ENCODE data around the gene ABCA2.

The ABCA2 gene

DNA sequence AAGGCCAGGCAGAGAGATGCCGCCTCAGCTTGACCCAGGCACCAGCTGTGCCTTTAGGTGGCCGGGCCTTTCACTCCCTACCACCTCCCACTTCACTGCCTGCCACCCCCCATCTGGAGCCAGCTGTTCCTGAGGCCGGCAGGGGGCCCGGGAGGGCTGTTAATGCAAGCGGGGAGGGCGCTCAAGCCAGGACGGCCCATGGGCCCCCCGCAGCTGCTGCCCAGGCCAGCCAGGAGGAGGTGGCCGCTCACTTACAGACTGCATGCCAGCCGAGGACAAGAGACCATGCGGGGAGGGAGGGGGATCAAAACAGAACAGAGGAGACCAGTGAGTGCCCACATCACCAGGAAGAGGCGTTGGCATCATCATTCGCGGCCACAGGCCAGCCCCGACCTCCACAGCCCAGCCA lies 4.5 kb downstream of the ABCA2 start:
- no peaks in the 10 kb centered on the region for H3K9me2 ChIP-seq (replicated peaks; ENCODE audit: low read depth, low read length)
- H3K79me2 ChIP-seq (ENCODE audit: insufficient read depth, low read length): peaks cover 5% of the 10 kb centered on the region; the same call in 1 of the 2 replicates
- H3K4me3 ChIP-seq (ENCODE audit: low read length, poor library complexity, severe bottlenecking): no peak overlapping the region
- no peaks in the 10 kb centered on the region; the same call in 1 of the 2 replicates for H3F3A ChIP-seq (ENCODE audit: low read depth)
- peaks cover 15% of the 10 kb centered on the region for H3K4me1 ChIP-seq (ENCODE audit: insufficient read depth, low read length, poor library complexity, severe bottlenecking)
- no peaks in the 10 kb centered on the region for H3K27me3 ChIP-seq (ENCODE audit: insufficient read depth, low read length, poor library complexity, severe bottlenecking)
- no peaks in the 10 kb centered on the region for H3K9me3 ChIP-seq (ENCODE audit: insufficient read depth, low read depth, low read length)
- no peaks in the 10 kb centered on the region for H3K36me3 ChIP-seq (ENCODE audit: insufficient read depth, low read length)
- TF ChIP-seq, protein P1, sequence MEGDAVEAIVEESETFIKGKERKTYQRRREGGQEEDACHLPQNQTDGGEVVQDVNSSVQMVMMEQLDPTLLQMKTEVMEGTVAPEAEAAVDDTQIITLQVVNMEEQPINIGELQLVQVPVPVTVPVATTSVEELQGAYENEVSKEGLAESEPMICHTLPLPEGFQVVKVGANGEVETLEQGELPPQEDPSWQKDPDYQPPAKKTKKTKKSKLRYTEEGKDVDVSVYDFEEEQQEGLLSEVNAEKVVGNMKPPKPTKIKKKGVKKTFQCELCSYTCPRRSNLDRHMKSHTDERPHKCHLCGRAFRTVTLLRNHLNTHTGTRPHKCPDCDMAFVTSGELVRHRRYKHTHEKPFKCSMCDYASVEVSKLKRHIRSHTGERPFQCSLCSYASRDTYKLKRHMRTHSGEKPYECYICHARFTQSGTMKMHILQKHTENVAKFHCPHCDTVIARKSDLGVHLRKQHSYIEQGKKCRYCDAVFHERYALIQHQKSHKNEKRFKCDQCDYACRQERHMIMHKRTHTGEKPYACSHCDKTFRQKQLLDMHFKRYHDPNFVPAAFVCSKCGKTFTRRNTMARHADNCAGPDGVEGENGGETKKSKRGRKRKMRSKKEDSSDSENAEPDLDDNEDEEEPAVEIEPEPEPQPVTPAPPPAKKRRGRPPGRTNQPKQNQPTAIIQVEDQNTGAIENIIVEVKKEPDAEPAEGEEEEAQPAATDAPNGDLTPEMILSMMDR (conservative IDR thresholded peaks at IDR 0.05; ENCODE audit: low read length): no peak
- TF ChIP-seq EZH2phosphoT487 (IDR thresholded peaks at IDR 0.05; ENCODE audit: borderline replicate concordance): no peak
- peaks cover 9% of the 10 kb centered on the region for H4K20me1 ChIP-seq (ENCODE audit: insufficient read depth, low read length, poor library complexity, severe bottlenecking)
- no peak overlapping the region for H3K9ac ChIP-seq (ENCODE audit: low read depth, low read length, poor library complexity, severe bottlenecking)
- no peak overlapping the region for H2AFZ ChIP-seq (ENCODE audit: low read length)
- no peak overlapping the region for H3K4me2 ChIP-seq (ENCODE audit: low read depth, low read length, poor library complexity, severe bottlenecking)

DNA sequence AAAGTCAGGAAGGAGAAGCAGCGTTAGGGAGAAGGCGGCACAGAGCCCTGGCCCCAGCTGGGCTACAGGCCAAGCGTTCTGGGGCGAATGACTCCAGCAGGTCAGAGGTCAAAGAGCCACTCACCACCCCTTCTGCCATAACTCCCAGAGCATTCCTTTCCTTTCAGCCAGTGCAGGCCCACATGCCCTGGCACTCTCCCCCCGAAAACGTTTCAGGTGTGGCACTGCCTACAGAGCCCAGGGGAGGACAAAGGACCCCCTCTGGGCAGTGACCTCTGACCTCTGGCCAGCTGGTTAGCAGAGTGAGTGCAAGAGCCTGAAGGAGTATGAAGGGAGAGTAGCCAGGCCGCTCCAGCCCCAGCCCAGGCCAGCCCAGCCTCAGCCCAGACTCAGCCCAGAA lies 4.9 kb downstream of the ABCA2 start:
- Histone ChIP-seq H3K4me2 (ENCODE audit: low read depth, low read length, poor library complexity, severe bottlenecking) (no peak overlapping the region), H3K27me3 (ENCODE audit: insufficient read depth, low read length, poor library complexity, severe bottlenecking) (no peaks in the 10 kb centered on the region), H3K9ac (ENCODE audit: low read depth, low read length, poor library complexity, severe bottlenecking) (no peak overlapping the region)

DNA sequence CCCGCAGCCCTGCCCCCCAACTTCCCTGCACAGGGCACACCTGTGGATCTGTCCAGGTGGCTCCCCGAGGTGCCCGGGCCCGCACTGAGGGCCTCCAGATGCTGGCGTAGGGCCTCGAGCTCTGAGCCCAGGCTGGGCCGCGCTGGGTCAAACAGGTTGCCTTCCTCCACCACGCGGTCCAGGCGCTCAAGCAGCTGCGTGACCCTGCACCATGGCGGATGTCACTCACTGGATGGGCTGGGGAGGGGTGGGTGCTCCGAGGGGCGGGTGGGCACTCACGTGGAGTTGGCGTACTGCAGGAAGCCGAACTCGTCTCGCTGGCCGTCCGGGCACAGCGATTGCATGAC lies 5.4 kb downstream of the ABCA2 start:
- Histone ChIP-seq H3K4me1 (ENCODE audit: insufficient read depth, low read length, poor library complexity, severe bottlenecking) (peaks cover 14% of the 10 kb centered on the region), H3K9me2 (replicated peaks; ENCODE audit: low read depth, low read length) (no peaks in the 10 kb centered on the region), H4K20me1 (ENCODE audit: insufficient read depth, low read length, poor library complexity, severe bottlenecking) (peaks cover 9% of the 10 kb centered on the region), H3F3A (ENCODE audit: low read depth) (no peaks in the 10 kb centered on the region), H3K9ac (ENCODE audit: low read depth, low read length, poor library complexity, severe bottlenecking) (no peak overlapping the region), H3K4me3 (ENCODE audit: low read length, poor library complexity, severe bottlenecking) (no peak overlapping the region), H3K79me2 (ENCODE audit: insufficient read depth, low read length) (peaks cover 5% of the 10 kb centered on the region; the same call in 1 of the 2 replicates), H3K9me3 (ENCODE audit: insufficient read depth, low read depth, low read length) (no peaks in the 10 kb centered on the region), H3K27me3 (ENCODE audit: insufficient read depth, low read length, poor library complexity, severe bottlenecking) (no peaks in the 10 kb centered on the region), H3K36me3 (ENCODE audit: insufficient read depth, low read length) (no peaks in the 10 kb centered on the region), H2AFZ (ENCODE audit: low read length) (no peak overlapping the region), H3K4me2 (ENCODE audit: low read depth, low read length, poor library complexity, severe bottlenecking) (no peak overlapping the region)
- TF ChIP-seq, protein P1 (conservative IDR thresholded peaks at IDR 0.05; ENCODE audit: low read length): no peak
- no peak for TF ChIP-seq EZH2phosphoT487 (IDR thresholded peaks at IDR 0.05; ENCODE audit: borderline replicate concordance)

More for the DNA sequence above, 4.9 kb downstream of the ABCA2 start:
- peaks cover 15% of the 10 kb centered on the region for H3K4me1 ChIP-seq (ENCODE audit: insufficient read depth, low read length, poor library complexity, severe bottlenecking)
- no peak overlapping the region for H2AFZ ChIP-seq (ENCODE audit: low read length)
- H4K20me1 ChIP-seq (ENCODE audit: insufficient read depth, low read length, poor library complexity, severe bottlenecking): peaks cover 9% of the 10 kb centered on the region
- H3K4me3 ChIP-seq (ENCODE audit: low read length, poor library complexity, severe bottlenecking): no peak overlapping the region
- TF ChIP-seq, protein P1 (conservative IDR thresholded peaks at IDR 0.05; ENCODE audit: low read length): no peak
- no peaks in the 10 kb centered on the region for H3K36me3 ChIP-seq (ENCODE audit: insufficient read depth, low read length)
- no peaks in the 10 kb centered on the region for H3K9me3 ChIP-seq (ENCODE audit: insufficient read depth, low read depth, low read length)
- H3K9me2 ChIP-seq (replicated peaks; ENCODE audit: low read depth, low read length): no peaks in the 10 kb centered on the region
- no peaks in the 10 kb centered on the region for H3F3A ChIP-seq (ENCODE audit: low read depth)
- H3K79me2 ChIP-seq (ENCODE audit: insufficient read depth, low read length): peaks cover 5% of the 10 kb centered on the region; the same call in 1 of the 2 replicates
